ENCODE data around the gene PTPN14.

The PTPN14 gene

DNA sequence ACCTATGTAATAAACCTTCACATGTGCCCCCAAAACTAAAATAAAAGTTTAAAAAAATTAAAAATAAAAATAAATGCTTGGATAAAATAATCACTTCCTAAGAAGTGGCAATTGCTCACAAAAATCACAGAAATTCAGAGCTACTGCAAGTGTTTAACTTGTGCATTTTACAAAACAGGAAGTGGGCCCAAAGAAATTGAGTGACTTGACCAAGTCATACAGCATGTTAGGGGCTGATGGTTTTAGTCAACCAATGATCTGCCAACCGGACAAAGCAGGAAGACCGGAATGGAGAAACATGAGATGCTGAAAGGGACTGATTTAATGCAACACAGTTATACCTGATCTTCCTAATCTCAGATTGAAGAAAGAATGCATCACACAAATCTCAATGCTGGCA is 173.9 kb downstream of the PTPN14 start:
- no peak overlapping the region for H3K9ac ChIP-seq (ENCODE audit: low read depth, low read length)
- no peak overlapping the region for H3K4me3 ChIP-seq (ENCODE audit: low read length)
- peaks cover 28% of the 10 kb centered on the region for H3K4me1 ChIP-seq (ENCODE audit: insufficient read depth, low read length)
- H3K9me3 ChIP-seq (ENCODE audit: insufficient read depth, low read depth, low read length), result no peaks in the 10 kb centered on the region
- no peaks in the 10 kb centered on the region for H3K27me3 ChIP-seq (ENCODE audit: insufficient read depth, low read length)
- 95% methylated on average over 2 of the region's 2 CpGs for WGBS
- H3K27ac ChIP-seq (ENCODE audit: low read depth, low read length), result no peak overlapping the region
- H3K36me3 ChIP-seq (ENCODE audit: insufficient read depth, low read length), result peaks cover 71% of the 10 kb centered on the region

DNA sequence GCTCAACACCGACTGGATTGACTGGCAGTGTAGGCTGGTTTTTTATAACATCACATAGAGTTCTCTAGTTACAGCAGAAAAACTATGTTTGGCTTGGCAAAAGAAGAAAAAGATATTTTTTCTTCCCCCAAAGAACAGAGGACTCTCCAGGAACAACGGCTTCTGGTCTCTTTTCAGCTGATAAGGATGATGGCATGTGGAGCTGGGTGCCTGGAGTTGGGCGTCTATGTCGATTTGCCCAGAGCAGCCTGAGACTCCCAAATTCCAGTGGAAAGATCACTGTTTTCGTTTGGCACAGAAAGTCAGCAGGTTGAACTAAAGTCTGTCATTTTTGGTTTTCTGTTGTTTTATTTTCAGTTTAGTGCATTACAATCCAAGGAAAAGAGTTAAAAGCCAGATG is 179.3 kb downstream of the PTPN14 start:
- Histone ChIP-seq H3K9ac (ENCODE audit: low read depth, low read length) (no peak overlapping the region), H3K4me3 (ENCODE audit: low read length) (no peak overlapping the region), H3K27ac (ENCODE audit: low read depth, low read length) (no peak overlapping the region), H3K36me3 (ENCODE audit: insufficient read depth, low read length) (peaks cover 86% of the 10 kb centered on the region), H3K27me3 (ENCODE audit: insufficient read depth, low read length) (no peaks in the 10 kb centered on the region), H3K4me1 (ENCODE audit: insufficient read depth, low read length) (no peaks in the 10 kb centered on the region; the same call in 1 of the 2 replicates), H3K9me3 (ENCODE audit: insufficient read depth, low read depth, low read length) (no peaks in the 10 kb centered on the region)
- WGBS, result 75% methylated on average over 4 of the region's 5 CpGs

DNA sequence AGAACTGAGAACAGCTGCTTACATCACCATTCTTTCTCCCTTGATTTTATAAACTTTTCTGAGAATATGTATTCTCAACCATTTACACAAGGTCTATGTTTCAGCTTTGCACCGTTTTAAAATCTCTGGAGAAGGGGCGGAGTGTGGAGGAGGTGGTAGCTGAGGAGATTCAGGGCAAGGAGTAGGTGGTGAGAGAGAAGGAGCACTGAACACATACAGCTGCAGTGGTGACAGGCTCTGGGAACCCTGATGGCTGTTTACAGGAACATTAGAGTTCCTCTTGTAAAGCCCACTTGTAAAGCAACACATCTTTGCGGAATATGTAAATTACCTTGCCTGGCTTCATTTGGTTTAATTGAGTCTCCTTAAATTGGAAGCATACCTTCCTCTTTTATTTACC is 180.8 kb downstream of the PTPN14 start:
- 92% methylated on average over 3 of the region's 3 CpGs for WGBS
- Histone ChIP-seq H3K27me3 (ENCODE audit: insufficient read depth, low read length) (no peaks in the 10 kb centered on the region), H3K9me3 (ENCODE audit: insufficient read depth, low read depth, low read length) (no peaks in the 10 kb centered on the region), H3K9ac (ENCODE audit: low read depth, low read length) (no peak overlapping the region), H3K36me3 (ENCODE audit: insufficient read depth, low read length) (peaks cover 78% of the 10 kb centered on the region), H3K27ac (ENCODE audit: low read depth, low read length) (no peak overlapping the region), H3K4me1 (ENCODE audit: insufficient read depth, low read length) (no peaks in the 10 kb centered on the region; the same call in 1 of the 2 replicates), H3K4me3 (ENCODE audit: low read length) (no peak overlapping the region)

DNA sequence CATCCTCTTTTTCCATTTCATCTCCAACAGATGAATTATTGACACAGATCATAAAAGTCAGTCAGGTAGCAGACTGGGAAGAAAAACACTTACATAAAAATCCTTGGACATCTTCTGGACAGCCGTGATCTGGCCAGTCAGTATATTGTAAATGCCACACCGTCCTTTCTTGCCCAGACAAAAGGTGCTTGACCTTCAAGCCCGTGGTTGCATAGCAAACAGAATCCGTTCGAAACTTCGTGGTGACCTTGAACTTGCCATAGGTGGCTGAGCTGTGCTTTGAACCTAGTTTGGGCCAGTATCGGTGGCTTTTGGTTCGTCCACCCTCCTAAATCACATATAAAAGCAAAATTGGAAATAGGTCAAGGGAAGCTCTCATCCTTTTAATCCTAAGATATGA is 182.0 kb downstream of the PTPN14 start:
- no peaks in the 10 kb centered on the region for H3K9me3 ChIP-seq (ENCODE audit: insufficient read depth, low read depth, low read length)

DNA sequence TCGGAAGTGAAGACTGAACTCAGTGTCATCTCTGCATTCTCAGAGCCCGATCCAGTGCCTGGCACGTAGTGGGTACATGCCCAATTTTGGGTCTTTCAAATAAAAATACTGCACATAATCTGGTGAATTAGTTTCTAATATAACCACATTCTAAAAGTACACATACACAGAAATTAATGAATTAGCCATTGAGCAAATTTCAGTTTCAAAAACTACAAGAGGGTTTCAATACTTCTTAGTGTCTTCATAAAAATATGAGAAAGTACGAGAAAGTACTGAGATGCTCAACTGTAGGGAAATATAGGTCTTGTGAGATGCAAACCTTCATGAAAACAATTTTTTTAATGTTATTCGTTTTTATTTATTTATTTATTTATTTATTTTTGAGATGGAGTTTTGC is 183.6 kb downstream of the PTPN14 start:
- Histone ChIP-seq H3K27me3 (ENCODE audit: insufficient read depth, low read length) (no peaks in the 10 kb centered on the region), H3K27ac (ENCODE audit: low read depth, low read length) (no peak overlapping the region), H3K4me1 (ENCODE audit: insufficient read depth, low read length) (no peaks in the 10 kb centered on the region; the same call in 1 of the 2 replicates), H3K9ac (ENCODE audit: low read depth, low read length) (no peak overlapping the region), H3K4me3 (ENCODE audit: low read length) (no peak overlapping the region), H3K36me3 (ENCODE audit: insufficient read depth, low read length) (peaks cover 82% of the 10 kb centered on the region), H3K9me3 (ENCODE audit: insufficient read depth, low read depth, low read length) (no peaks in the 10 kb centered on the region)
- WGBS, result 96% methylated on average over 4 of the region's 5 CpGs

More for the DNA sequence above, 182.0 kb downstream of the PTPN14 start:
- no peaks in the 10 kb centered on the region; the same call in 1 of the 2 replicates for H3K4me1 ChIP-seq (ENCODE audit: insufficient read depth, low read length)
- H3K27me3 ChIP-seq (ENCODE audit: insufficient read depth, low read length), result no peaks in the 10 kb centered on the region
- peaks cover 78% of the 10 kb centered on the region for H3K36me3 ChIP-seq (ENCODE audit: insufficient read depth, low read length)
- 97% methylated on average over 8 of the region's 8 CpGs for WGBS
- no peak overlapping the region for H3K9ac ChIP-seq (ENCODE audit: low read depth, low read length)
- H3K4me3 ChIP-seq (ENCODE audit: low read length), result no peak overlapping the region
- H3K27ac ChIP-seq (ENCODE audit: low read depth, low read length), result no peak overlapping the region

DNA sequence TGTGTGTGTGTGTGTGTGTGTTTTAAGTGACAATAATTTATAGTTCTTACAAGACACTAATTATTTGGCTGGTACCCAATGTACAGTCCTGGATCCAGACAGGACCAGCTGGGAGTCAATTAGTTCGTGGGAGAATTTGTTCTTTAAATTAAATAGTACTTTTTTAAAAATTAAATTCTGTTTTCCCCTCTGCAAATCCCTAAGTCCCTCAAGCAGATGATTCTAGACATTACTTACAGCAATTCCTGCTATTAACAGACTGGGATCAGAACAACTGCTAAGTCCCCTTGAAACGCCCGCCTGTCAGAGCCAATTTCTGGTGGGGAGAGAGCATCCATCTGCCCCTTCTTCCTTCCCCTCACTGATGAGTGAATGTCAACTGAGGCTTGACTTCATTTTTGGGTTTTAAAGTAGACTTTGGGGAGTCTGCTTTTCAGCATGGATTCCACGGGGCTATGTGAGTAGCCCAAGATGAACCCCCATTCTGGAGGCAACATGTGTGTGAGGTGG is 186.6 kb downstream of the PTPN14 start:
- Histone ChIP-seq H3K9ac (ENCODE audit: low read depth, low read length) (no peak overlapping the region), H3K27ac (ENCODE audit: low read depth, low read length) (no peak overlapping the region), H3K27me3 (ENCODE audit: insufficient read depth, low read length) (no peaks in the 10 kb centered on the region), H3K4me1 (ENCODE audit: insufficient read depth, low read length) (no peaks in the 10 kb centered on the region), H3K9me3 (ENCODE audit: insufficient read depth, low read depth, low read length) (no peaks in the 10 kb centered on the region), H3K4me3 (ENCODE audit: low read length) (no peak overlapping the region), H3K36me3 (ENCODE audit: insufficient read depth, low read length) (peaks cover 85% of the 10 kb centered on the region)
- WGBS, result 94% methylated on average over 4 of the region's 4 CpGs

DNA sequence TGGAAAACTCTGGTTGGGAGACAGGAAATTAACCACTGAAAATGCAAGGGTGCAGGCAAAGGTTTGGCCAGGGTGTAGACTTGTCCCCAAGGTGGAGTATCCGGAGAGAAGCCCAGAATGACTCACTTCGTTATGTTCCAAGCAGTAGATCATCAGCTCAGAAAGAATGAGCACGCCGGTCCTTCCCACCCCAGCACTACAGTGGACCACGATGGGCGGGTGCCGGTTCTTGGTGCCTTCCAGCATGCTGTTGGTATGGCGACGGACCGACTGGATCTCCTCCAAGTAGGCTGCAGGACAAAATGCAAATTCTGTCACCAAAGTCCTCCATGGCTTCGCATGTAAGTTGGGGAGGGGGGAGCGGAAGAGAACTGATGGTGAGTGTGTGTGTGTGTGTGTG is 187.0 kb downstream of the PTPN14 start:
- H3K4me1 ChIP-seq (ENCODE audit: insufficient read depth, low read length), result no peaks in the 10 kb centered on the region
- WGBS, result 95% methylated on average over 12 of the region's 12 CpGs
- peaks cover 85% of the 10 kb centered on the region for H3K36me3 ChIP-seq (ENCODE audit: insufficient read depth, low read length)
- no peaks in the 10 kb centered on the region for H3K27me3 ChIP-seq (ENCODE audit: insufficient read depth, low read length)
- H3K9me3 ChIP-seq (ENCODE audit: insufficient read depth, low read depth, low read length), result no peaks in the 10 kb centered on the region
- H3K27ac ChIP-seq (ENCODE audit: low read depth, low read length), result no peak overlapping the region
- H3K4me3 ChIP-seq (ENCODE audit: low read length), result no peak overlapping the region
- H3K9ac ChIP-seq (ENCODE audit: low read depth, low read length), result no peak overlapping the region

DNA sequence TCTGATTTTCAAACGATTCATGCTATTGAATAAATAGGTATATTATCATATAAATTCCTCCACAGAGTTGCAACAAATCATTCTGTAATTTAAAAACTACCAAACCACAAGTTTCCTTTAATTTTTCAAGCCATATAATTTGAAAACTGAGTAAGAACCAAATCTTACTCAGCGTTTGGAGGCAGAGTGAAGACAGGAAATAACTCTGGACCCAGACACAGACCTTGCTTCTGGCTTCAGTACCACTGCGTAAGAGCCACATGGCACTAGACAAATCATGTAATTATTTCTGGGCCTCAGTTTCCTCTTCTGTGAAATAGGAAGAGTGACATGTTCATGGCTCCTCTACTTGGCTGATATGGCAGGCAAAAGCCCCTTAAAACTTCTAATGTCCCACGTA is 188.0 kb downstream of the PTPN14 start:
- H3K36me3 ChIP-seq (ENCODE audit: insufficient read depth, low read length), result peaks cover 80% of the 10 kb centered on the region
- no peaks in the 10 kb centered on the region for H3K4me1 ChIP-seq (ENCODE audit: insufficient read depth, low read length)

DNA sequence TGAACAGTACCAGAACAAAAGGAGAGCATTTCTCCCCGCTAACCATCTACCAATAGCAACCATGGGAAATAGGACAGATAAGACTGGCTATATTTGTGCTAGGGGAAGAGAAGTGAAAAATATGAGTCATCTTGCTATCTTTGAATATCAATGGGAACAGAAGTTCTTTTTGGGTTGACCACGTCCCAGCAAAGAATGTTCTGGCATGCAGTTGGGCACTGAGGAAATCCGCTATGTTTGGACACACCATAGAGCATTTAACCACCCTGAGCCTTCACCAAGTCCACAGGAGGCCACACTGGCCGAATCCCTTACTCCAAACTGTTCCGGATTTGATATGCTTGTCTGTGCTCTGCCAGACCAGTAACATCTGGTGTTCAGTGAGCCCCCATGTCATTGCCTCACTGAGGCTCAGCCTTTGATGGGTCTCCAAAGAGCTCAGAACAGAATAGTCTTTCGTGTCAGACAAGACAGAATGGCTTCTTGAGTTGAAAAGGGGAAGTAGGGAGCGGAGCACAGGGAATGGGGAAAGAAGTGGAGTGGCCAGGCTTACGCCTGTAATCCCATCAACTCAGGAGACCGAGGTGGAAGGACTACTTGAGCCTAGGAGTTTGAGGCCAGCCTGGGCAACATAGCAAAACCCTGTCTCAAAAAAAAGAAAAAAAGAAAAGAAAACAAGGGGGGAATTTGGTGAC is 189.1 kb downstream of the PTPN14 start:
- H3K9ac ChIP-seq (ENCODE audit: low read depth, low read length), result no peak overlapping the region
- peaks cover 82% of the 10 kb centered on the region for H3K36me3 ChIP-seq (ENCODE audit: insufficient read depth, low read length)
- H3K4me1 ChIP-seq (ENCODE audit: insufficient read depth, low read length), result no peaks in the 10 kb centered on the region
- no peaks in the 10 kb centered on the region for H3K27me3 ChIP-seq (ENCODE audit: insufficient read depth, low read length)
- H3K9me3 ChIP-seq (ENCODE audit: insufficient read depth, low read depth, low read length), result no peaks in the 10 kb centered on the region
- no peak overlapping the region for H3K27ac ChIP-seq (ENCODE audit: low read depth, low read length)
- no peak overlapping the region for H3K4me3 ChIP-seq (ENCODE audit: low read length)
- 90% methylated on average over 9 of the region's 9 CpGs for WGBS

More for the DNA sequence above, 188.0 kb downstream of the PTPN14 start:
- H3K9me3 ChIP-seq (ENCODE audit: insufficient read depth, low read depth, low read length), result no peaks in the 10 kb centered on the region
- H3K4me3 ChIP-seq (ENCODE audit: low read length), result no peak overlapping the region
- WGBS, result 79% methylated on average over 3 of the region's 4 CpGs
- no peak overlapping the region for H3K9ac ChIP-seq (ENCODE audit: low read depth, low read length)
- H3K27me3 ChIP-seq (ENCODE audit: insufficient read depth, low read length), result no peaks in the 10 kb centered on the region
- no peak overlapping the region for H3K27ac ChIP-seq (ENCODE audit: low read depth, low read length)

DNA sequence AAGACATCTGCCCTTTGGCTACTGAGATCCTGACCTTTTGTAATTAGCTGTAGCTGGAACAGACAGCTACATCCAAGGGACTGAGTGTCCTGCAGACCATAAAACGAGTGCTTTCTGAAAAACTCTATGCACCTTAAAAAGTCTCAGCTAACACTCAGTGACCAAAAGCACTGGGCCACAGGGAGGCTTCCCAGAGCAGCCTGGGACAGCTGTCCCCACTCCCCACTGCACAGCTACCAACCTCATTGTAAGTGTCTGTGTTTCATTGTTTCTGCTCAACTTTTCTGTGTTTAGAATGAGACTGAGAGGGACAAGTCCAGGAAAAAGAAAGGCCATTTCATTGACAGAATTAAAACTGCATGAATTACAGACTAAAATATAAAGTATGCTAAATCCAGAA is 189.8 kb downstream of the PTPN14 start:
- Histone ChIP-seq H3K9ac (ENCODE audit: low read depth, low read length) (no peak overlapping the region), H3K4me3 (ENCODE audit: low read length) (no peak overlapping the region), H3K9me3 (ENCODE audit: insufficient read depth, low read depth, low read length) (no peaks in the 10 kb centered on the region), H3K27me3 (ENCODE audit: insufficient read depth, low read length) (no peaks in the 10 kb centered on the region), H3K36me3 (ENCODE audit: insufficient read depth, low read length) (peaks cover 85% of the 10 kb centered on the region), H3K4me1 (ENCODE audit: insufficient read depth, low read length) (no peaks in the 10 kb centered on the region), H3K27ac (ENCODE audit: low read depth, low read length) (no peak overlapping the region)
- WGBS, result 90% methylated on average over 1 of the region's 1 CpG

DNA sequence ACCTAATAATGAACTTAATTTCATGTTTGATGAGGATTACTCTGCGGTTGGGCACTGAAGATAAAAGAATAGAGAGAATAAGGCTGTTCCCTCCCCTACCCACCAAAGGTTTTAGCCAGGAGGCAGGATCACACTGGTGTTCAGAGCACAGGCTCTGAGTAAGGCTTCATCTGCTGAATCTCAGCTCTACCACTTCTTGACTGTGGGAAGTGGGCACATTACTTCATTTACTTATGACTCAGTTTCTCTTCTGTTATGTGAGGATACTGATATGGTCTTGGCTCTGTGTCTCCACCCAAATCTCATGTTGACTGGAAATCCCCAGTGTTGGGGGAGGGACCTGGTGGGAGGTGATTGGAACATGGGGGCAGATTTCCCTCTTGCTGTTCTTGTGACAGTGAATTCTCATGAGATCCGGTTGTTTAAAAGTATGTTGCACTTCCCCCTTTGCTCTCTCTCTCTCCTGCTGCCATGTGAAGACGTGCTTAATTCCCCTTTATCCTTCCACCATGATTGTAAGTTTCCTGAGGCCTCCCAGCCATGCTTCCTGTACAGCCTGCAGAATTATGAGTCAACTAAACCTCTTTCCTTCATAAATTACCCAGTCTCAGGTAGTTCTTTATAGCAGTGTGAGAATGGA is 190.8 kb downstream of the PTPN14 start:
- no peaks in the 10 kb centered on the region for H3K9me3 ChIP-seq (ENCODE audit: insufficient read depth, low read depth, low read length)
- H3K4me1 ChIP-seq (ENCODE audit: insufficient read depth, low read length), result no peaks in the 10 kb centered on the region
- H3K36me3 ChIP-seq (ENCODE audit: insufficient read depth, low read length), result peaks cover 95% of the 10 kb centered on the region
- H3K4me3 ChIP-seq (ENCODE audit: low read length), result no peak overlapping the region
- no peak overlapping the region for H3K9ac ChIP-seq (ENCODE audit: low read depth, low read length)
- H3K27ac ChIP-seq (ENCODE audit: low read depth, low read length), result no peak overlapping the region
- WGBS, result 90% methylated on average over 2 of the region's 3 CpGs
- no peaks in the 10 kb centered on the region for H3K27me3 ChIP-seq (ENCODE audit: insufficient read depth, low read length)
